ENCODE results near the gene NKAIN4. TPM values are rescaled to one million over a fixed set of nuclear protein-coding genes. Genes with fewer than 3 reads are reported as not detected.
A peak's percentile ranks its signal among the peaks of the same experiment; 100 is the strongest.

The NKAIN4 gene
- total RNA-seq, 1 donor from 2014 or later = 44.0 TPM

GRCh38 chr20:63267691-63268090, 13.4 kb upstream of the NKAIN4 start:
- no peak for TF ChIP-seq CTCF (conservative IDR thresholded peaks at IDR 0.05)
- Mint-ChIP-seq H3K27me3 (ENCODE audit: low read depth) (no peaks in the 10 kb centered on the region), H3K4me3 (peak overlapping the region; percentile 45), H3K4me1 (peaks cover 32% of the 10 kb centered on the region), H3K36me3 (ENCODE audit: low read depth) (no peaks in the 10 kb centered on the region), H3K9me3 (no peaks in the 10 kb centered on the region), H3K27ac (ENCODE audit: unreplicated experiment) (no peak overlapping the region)
- no peak for DNase-seq (ENCODE audit: low read depth, low spot score)

DNA sequence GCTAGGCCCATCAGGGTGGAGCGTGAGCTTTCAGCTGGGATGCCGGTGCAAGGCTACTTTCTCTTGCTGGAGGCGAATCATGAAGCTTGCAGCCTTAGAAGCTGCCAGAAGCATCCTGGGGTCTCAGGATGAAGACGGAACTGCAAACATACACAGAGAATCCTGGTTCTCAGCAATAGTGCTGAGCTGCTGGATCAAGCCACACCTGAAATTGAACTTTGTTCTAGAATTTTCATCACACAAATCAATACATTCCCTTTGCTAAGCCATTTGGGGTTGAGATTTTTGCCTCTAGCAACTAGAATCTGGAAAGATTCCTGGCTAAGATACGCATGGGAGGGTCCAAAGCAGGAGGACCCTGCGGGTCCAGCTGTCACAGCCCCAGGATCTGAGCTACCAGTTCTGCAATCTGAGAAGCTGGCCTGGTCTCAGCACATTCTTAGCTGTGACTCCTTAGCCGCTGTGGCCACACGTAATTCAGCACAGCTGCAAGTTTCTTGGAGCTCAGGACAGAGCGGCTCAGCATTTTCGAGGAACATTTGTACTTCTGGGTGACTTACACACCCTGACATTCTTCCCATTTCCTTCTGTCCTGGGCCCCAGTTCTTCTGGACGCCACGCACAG, 11.7 kb upstream of the NKAIN4 start:
- H3K4me1 Mint-ChIP-seq = peaks cover 40% of the 10 kb centered on the region
- no peaks in the 10 kb centered on the region for H3K9me3 Mint-ChIP-seq
- no peak overlapping the region for H3K27ac Mint-ChIP-seq (ENCODE audit: unreplicated experiment)
- no peaks in the 10 kb centered on the region for H3K36me3 Mint-ChIP-seq (ENCODE audit: low read depth)
- no peaks in the 10 kb centered on the region for H3K27me3 Mint-ChIP-seq (ENCODE audit: low read depth)
- no peak for TF ChIP-seq CTCF (conservative IDR thresholded peaks at IDR 0.05)
- no peak overlapping the region for H3K4me3 Mint-ChIP-seq
- DNase-seq (ENCODE audit: low read depth, low spot score) = no peak

DNA sequence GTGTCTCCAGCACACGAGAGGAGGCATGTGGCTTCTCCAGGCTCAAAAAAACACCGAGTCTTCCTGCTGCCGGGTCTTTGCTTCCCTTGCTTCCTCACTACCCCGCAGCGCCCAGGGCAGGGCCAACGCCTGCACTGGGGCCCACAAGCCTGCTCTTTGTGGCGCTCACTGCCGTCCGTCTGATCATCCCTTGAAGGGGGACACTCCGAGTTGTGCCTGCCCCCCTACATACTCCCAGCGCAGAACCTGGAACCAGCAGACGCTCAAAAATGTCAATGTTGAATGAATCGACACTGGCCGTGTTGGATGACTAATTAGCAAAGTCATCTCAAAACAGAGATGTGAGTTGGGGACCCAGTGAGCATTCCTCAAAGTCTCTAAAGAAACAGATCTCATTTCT, 10.3 kb upstream of the NKAIN4 start:
- Mint-ChIP-seq H3K27me3 (ENCODE audit: low read depth) (no peaks in the 10 kb centered on the region), H3K36me3 (ENCODE audit: low read depth) (no peaks in the 10 kb centered on the region), H3K9me3 (no peaks in the 10 kb centered on the region), H3K4me3 (no peak overlapping the region), H3K27ac (ENCODE audit: unreplicated experiment) (no peak overlapping the region), H3K4me1 (peaks cover 44% of the 10 kb centered on the region)
- no peak for TF ChIP-seq CTCF (conservative IDR thresholded peaks at IDR 0.05)
- no peak for DNase-seq (ENCODE audit: low read depth, low spot score)

GRCh38 chr20:63264000-63264399, 9.7 kb upstream of the NKAIN4 start:
- Mint-ChIP-seq H3K27me3 (ENCODE audit: low read depth) (no peaks in the 10 kb centered on the region), H3K9me3 (no peaks in the 10 kb centered on the region), H3K27ac (ENCODE audit: unreplicated experiment) (no peak overlapping the region), H3K4me3 (no peak overlapping the region), H3K36me3 (ENCODE audit: low read depth) (no peaks in the 10 kb centered on the region), H3K4me1 (peaks cover 47% of the 10 kb centered on the region)
- DNase-seq (ENCODE audit: low read depth, low spot score) = no peak
- TF ChIP-seq CTCF (conservative IDR thresholded peaks at IDR 0.05) = no peak

- Mint-ChIP-seq H3K9me3 (no peaks in the 10 kb centered on the region), H3K27me3 (ENCODE audit: low read depth) (no peaks in the 10 kb centered on the region), H3K27ac (ENCODE audit: unreplicated experiment) (no peak overlapping the region), H3K4me1 (peaks cover 42% of the 10 kb centered on the region), H3K4me3 (peak overlapping the region; percentile 22), H3K36me3 (ENCODE audit: low read depth) (no peaks in the 10 kb centered on the region)
- no peak for DNase-seq (ENCODE audit: low read depth, low spot score)
- no peak for TF ChIP-seq CTCF (conservative IDR thresholded peaks at IDR 0.05)
Observed at GRCh38 chr20:63262836-63263235, 8.6 kb upstream of the NKAIN4 start.

Data from neural crest cell (in vitro differentiated cells).